Measurements from ENCODE around the gene NME5. TPM values are rescaled to one million over a fixed set of nuclear protein-coding genes. Genes with fewer than 3 reads are reported as not detected.

The NME5 gene
- total RNA-seq, 1 donor from 2014 or later = 7.3 TPM

- ATAC-seq (no peak), DNase-seq (no peak)
- Histone ChIP-seq H3K4me1 (peaks cover 27% of the 10 kb centered on the region), H3K4me3 (no peak overlapping the region), H3K27me3 (ENCODE audit: low read depth) (no peaks in the 10 kb centered on the region), H3K27ac (no peak overlapping the region), H3K36me3 (peaks cover 36% of the 10 kb centered on the region), H3K9me3 (no peaks in the 10 kb centered on the region)
- TF ChIP-seq CTCF (IDR thresholded peaks at IDR 0.05) = no peak
- intact Hi-C loops (cut with DNase I) = no loop called here
Measured at GRCh38 chr5:138180183-138180782, 41.1 kb upstream of the NME5 start.

GRCh38 chr5:138179277-138179857, 40.1 kb upstream of the NME5 start:
- H3K27me3 ChIP-seq (ENCODE audit: low read depth) = no peaks in the 10 kb centered on the region
- intact Hi-C loops (cut with DNase I) = no loop called here
- peaks cover 36% of the 10 kb centered on the region for H3K36me3 ChIP-seq
- no peaks in the 10 kb centered on the region for H3K9me3 ChIP-seq
- TF ChIP-seq CTCF (IDR thresholded peaks at IDR 0.05) = no peak
- H3K4me3 ChIP-seq = peak overlapping the region; percentile 91
- no peak overlapping the region for H3K27ac ChIP-seq
- ATAC-seq (no peak), DNase-seq (no peak)
- peaks cover 27% of the 10 kb centered on the region for H3K4me1 ChIP-seq

GRCh38 chr5:138178516-138179276, 39.5 kb upstream of the NME5 start, which contains the start of the genes BRD8 and KIF20A:
Gene BRD8, minus strand, starts transcription at chr5:138178630. Its CDS starts 16 bp downstream, at chr5:138178614.
Gene KIF20A, plus strand, starts transcription at chr5:138179112. Its CDS starts 569 bp downstream, at chr5:138179681.
- Histone ChIP-seq H3K4me3 (peak within 1 kb of the TSS; percentile 91), H3K27ac (peak within 1 kb of the TSS; percentile 85), H3K4me1 (peaks cover 27% of the 10 kb centered on the region), H3K36me3 (peaks cover 36% of the 10 kb centered on the region), H3K27me3 (ENCODE audit: low read depth) (no peaks in the 10 kb centered on the region), H3K9me3 (no peaks in the 10 kb centered on the region)
- no peak for TF ChIP-seq CTCF (IDR thresholded peaks at IDR 0.05)
- DNase-seq (peak; percentile 96), ATAC-seq (peak; percentile 97 to 98)
- intact Hi-C loops (cut with DNase I) = no loop called here

GRCh38 chr5:138177941-138178515, 38.8 kb upstream of the NME5 start:
- peak; percentile 46 to 77 for ATAC-seq
- H3K27ac ChIP-seq = peak overlapping the region; percentile 85
- peaks cover 43% of the 10 kb centered on the region for H3K36me3 ChIP-seq
- no peaks in the 10 kb centered on the region for H3K27me3 ChIP-seq (ENCODE audit: low read depth)
- H3K4me3 ChIP-seq = peak overlapping the region; percentile 91
- DNase-seq = peak; percentile 61
- TF ChIP-seq CTCF (IDR thresholded peaks at IDR 0.05) = no peak
- H3K9me3 ChIP-seq = no peaks in the 10 kb centered on the region
- intact Hi-C loops (cut with DNase I) = no loop called here
- peaks cover 32% of the 10 kb centered on the region for H3K4me1 ChIP-seq

GRCh38 chr5:138170299-138170698, 31.1 kb upstream of the NME5 start:
- H3K27me3 ChIP-seq (ENCODE audit: low read depth) = no peaks in the 10 kb centered on the region
- H3K9me3 ChIP-seq = no peaks in the 10 kb centered on the region
- no peak overlapping the region for H3K4me3 ChIP-seq
- no peak for DNase-seq
- ATAC-seq = no peak
- H3K36me3 ChIP-seq = peaks cover 100% of the 10 kb centered on the region
- no peak for TF ChIP-seq CTCF (IDR thresholded peaks at IDR 0.05)
- H3K4me1 ChIP-seq = peaks cover 5% of the 10 kb centered on the region
- intact Hi-C loops (cut with DNase I) = no loop called here
- no peak overlapping the region for H3K27ac ChIP-seq
